T47D (cell line): ENCODE measurements around the gene NCAN.
"Not testable (repeated sequence)": the region's sequence is repeated elsewhere in the genome, so short reads cannot be mapped to it uniquely, and the experiment has no call there.

Experiments
- DNase-seq, 2 experiments: peaks; one replicate each; pipeline versions ENCODE4 v3.0.0 to v3.0.0-alpha.2; 2011 to 2012; ENCODE audit warnings: low read depth in 1 of 2, low spot score in 1 of 2
- JUND ChIP-seq: IDR thresholded peaks from 2 replicates; pipeline ENCODE4 v1.6.1; 2012; ENCODE audit warnings: low read depth
- in situ Hi-C: cut with HindIII; loops from 2 replicates; pipeline ENCODE4 v1.10.0; 2016; ENCODE audit warnings: low sequenced_read_pairs, low pct_unique_long_range_greater_than_20kb

NCAN gene

GRCh38 chr19:19239675-19240074 lies 27.9 kb downstream of the NCAN start:
- no peak for TF ChIP-seq JUND
- DNase-seq, result no peak
- in situ Hi-C loops, result no loop called here

GRCh38 chr19:19240476-19240875 lies 28.7 kb downstream of the NCAN start:
- DNase-seq, result no peak
- in situ Hi-C loops, result no loop called here
- TF ChIP-seq JUND, result no peak

- in situ Hi-C loops, result no loop called here
Measured at GRCh38 chr19:19250196-19250801, 38.5 kb downstream of the NCAN start.

GRCh38 chr19:19253409-19253808 lies 41.7 kb downstream of the NCAN start:
- DNase-seq, in situ Hi-C loops: not testable (repeated sequence)

More at GRCh38 chr19:19250196-19250801, 38.5 kb downstream of the NCAN start:
- no peak for DNase-seq
- TF ChIP-seq JUND, result no peak

- in situ Hi-C loops, result no loop called here
- DNase-seq, result peak in 1 of 2 experiments; percentile 34
- TF ChIP-seq JUND, result no peak
Measured at GRCh38 chr19:19256072-19256969, 44.6 kb downstream of the NCAN start.

GRCh38 chr19:19257137-19257536 lies 45.4 kb downstream of the NCAN start:
- peak; percentile 46 to 69 for DNase-seq
- no peak for TF ChIP-seq JUND
- in situ Hi-C loops, result no loop called here

GRCh38 chr19:19257836-19258588 lies 46.3 kb downstream of the NCAN start:
- no peak for TF ChIP-seq JUND
- in situ Hi-C loops, result no loop called here
- no peak for DNase-seq

GRCh38 chr19:19258589-19259338 lies 47.0 kb downstream of the NCAN start:
- DNase-seq, result no peak
- no peak for TF ChIP-seq JUND
- in situ Hi-C loops, result no loop called here

GRCh38 chr19:19259741-19260140 lies 48.0 kb downstream of the NCAN start:
- in situ Hi-C loops, result no loop called here
- peak; percentile 56 to 65 for DNase-seq
- TF ChIP-seq JUND, result no peak

GRCh38 chr19:19260417-19261214 lies 48.9 kb downstream of the NCAN start:
- no peak for TF ChIP-seq JUND
- in situ Hi-C loops, result no loop called here

GRCh38 chr19:19261350-19262189 lies 49.8 kb downstream of the NCAN start:
- no peak for TF ChIP-seq JUND
- in situ Hi-C loops, result no loop called here
- DNase-seq, result no peak

More at GRCh38 chr19:19260417-19261214, 48.9 kb downstream of the NCAN start:
- DNase-seq, result no peak
